DMS53 treated with DMSO at 0.1 percent for 48 hours (cell line): ENCODE data around the gene TCF23.

Source experiments
- DNase-seq: peaks from one replicate; lab custom pipeline; 2025; ENCODE audit not compliant: unreplicated experiment; lab: John Stamatoyannopoulos, UW

Gene TCF23

DNA sequence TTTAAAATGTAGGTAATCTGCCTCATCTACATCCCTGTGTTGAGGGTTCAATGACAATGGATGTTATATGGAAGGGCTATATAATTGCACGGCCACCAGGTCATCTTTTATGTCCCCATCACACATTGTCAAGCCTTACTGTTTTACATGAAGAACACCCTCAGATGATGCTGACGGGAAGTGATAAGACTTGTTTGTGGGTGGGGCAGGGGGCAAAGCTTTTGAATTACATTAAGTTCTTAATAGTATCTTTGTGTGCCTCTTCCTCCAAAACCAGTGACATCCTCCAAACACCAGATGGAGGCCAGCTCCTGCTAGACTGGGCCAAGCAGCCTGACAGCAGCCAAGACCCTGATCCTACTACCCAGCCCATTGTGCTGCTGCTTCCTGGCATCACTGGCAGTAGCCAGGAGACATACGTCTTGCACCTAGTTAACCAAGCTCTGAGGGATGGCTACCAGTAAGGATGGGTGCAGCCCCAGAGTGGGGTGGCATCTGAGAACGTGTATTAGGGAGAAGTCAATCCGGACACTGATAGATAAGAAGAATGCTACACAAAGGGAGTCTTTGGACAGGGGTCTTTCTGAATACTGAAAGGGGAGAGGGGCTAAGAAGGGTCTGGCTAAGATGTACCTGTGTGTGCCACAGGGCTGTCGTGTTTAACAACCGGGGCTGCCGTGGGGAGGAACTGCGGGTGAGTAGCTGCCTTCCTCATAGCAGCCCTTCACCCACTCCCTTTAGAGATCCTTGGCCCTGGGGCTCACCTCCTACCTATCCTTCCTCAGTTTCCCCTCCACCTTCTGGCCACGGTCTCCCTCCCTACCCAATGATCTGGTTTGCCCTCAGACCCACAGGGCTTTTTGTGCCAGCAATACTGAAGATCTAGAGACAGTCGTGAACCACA, 19.9 kb upstream of the TCF23 start:
- no peak for DNase-seq

DNA sequence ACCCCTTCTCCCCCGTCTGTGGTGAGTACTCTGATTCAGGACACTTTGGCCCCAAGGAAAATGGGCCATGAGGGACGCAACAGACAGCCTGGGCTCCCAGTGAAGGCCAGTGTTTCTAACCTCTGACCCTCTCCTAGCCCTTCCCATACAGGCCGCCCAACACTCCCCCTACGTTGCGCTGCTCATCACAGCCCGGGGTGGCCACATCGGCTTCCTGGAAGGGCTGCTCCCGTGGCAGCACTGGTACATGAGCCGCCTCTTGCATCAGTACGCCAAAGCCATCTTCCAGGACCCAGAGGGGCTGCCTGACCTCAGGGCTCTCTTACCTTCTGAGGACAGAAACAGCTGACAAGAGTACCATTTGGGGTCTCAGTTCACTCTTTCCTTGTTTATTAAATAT, 18.4 kb upstream of the TCF23 start:
- DNase-seq, result no peak

DNA sequence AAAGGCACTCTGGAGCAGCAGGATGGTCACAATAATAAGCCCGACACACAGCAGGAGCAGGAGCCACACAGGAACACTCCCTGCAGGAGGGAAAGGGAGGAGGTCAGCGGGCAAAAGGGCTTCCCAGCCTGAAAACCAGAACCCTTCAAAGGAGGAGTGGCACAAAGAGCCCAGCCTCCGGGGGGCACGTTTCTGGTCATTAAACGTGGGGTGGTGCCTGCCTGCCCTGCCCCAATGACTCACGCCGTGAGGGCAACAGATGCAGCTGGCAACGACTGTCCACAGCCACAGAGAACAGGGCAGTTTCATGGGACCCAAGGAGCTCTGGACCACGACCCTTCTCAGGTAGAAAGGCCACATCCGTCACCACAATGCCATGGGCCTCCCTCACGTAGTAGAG, 17.4 kb upstream of the TCF23 start:
- no peak for DNase-seq

DNA sequence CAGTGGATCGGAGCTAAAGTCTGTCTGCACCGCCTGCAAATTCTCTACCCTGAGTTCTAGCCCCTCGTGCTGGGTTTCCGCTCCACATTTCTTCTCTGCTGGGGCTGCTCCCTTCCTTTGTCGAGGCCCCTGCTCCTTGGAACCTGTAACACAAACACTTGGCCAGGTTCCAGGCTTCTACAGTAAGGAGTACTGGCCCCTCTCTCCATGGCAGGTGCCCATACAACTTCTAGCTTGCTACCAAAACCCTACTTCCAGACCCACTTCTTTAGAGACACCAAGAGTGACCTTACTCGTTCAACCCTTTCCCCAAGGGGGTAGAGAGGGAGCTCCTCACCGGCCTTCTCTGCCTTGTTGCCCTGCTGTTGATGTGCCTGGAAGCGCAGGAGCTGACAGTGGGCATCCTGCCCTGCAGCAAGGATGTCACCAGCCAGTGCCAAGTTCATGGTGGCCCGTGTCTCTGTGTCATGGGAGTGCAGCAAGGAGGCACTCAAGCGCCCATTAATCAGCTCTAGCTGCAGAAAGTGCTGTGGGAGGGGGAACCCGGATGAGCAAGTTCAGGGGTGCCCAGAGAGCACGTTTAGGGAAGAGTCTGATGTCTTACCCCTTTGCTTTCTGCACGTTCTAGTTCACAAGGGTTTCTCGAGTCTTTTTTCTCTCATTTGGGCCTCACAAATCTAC, 15.5 kb upstream of the TCF23 start:
- no peak for DNase-seq

DNA sequence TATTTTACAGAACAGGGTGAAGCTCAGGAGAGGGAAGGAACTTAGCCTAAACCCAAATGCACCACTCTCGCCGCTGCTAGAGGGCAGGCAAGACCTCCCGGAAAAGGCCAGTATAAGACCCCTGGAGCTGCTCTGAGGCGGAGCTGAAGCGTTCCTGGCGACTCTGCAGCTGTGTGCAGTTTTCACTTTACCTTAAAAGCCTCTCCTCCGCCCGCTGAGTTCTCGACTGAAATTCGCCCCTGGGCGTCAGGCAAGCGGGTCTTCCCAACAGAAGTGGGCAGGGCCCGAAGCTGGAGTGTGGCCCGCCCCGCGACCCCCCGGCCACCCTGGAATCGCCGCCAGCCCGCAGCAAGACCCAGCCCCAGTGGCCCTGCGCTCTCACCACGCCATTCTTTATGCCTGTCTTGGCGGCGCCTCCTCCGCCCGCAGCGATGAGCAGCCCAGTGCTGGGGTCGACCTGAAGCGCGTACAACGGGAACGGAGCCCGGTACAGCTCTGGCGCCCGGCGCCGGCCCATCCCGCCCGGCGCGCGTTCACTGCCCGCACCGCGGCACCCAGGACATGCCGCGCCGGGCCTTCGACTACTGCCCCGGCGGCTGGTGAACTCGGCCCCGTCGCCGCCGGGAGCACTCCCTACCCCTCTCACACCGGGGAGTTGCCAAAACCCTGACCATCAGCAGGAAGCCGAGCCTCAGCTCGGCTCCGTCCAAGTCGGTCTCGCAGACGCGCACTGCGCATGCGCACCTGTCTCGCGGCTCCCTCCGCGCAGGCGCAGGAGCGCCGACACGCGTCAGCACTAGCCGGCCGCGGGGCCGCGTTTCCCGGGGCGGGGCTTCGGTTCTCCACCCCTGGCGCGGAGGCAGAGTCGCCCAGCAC, 14.7 kb upstream of the TCF23 start, which contains the start of gene PREB:
Gene PREB, minus strand, starts transcription at position 732 of the 876 bp plus-strand sequence. Its CDS starts 215 bp downstream, at position 517.
- peak; percentile 78 for DNase-seq

DNA sequence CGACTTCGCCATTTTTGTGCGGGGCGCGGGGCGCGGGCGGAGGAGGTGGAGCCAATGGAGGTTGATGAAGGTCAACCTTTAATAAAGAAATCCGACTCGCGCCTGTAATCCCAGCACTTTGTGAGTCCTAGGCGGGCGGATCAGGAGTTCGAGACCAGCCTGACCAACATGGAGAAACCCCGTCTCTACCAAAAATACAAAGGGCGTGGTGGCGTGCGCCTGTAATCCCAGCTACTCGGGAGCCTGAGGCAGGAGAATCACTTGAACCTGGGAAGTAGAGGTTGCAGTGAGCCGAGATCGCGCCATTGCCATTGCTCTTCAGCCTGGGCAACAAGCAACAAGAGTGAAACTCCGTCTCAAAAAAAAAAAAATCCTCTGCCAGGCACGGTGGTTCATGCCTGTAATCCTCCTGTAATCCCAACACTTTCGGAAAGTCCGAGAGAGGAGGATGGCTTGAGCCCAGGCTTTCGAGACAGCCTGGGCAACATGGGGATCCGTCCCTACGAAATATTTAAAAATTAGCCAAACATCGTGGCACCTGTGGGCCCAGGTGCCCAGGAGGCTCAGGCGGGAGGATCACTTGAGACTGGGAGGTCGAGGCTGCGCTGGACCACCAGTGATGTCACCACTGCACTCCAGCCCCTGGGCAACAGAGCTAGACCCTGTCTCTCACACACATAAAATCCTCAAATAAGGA, 13.9 kb upstream of the TCF23 start:
- no peak for DNase-seq

DNA sequence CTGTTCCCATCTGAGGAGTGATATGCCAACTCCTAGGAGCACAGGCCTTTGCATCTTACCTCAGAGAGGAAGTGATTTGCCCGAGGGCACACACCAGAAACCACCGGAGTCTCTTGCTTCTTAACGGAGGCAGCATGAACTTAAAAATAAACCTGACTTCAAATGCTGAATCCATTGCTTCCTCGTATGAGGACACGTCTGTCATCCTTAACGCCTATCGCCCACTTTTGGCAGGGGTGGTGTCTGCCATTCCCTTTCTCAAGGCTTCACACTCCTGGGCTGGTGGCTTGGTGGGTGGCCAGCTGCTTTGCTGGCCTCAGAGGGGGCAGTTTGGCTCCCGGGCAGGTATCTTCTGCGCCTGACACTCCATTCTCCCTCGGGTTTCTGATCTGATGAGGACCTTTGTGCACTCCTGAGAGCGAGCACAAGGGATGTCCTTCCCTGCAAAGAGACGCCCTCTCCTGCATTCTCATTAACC, 13.3 kb upstream of the TCF23 start:
- no peak for DNase-seq

DNA sequence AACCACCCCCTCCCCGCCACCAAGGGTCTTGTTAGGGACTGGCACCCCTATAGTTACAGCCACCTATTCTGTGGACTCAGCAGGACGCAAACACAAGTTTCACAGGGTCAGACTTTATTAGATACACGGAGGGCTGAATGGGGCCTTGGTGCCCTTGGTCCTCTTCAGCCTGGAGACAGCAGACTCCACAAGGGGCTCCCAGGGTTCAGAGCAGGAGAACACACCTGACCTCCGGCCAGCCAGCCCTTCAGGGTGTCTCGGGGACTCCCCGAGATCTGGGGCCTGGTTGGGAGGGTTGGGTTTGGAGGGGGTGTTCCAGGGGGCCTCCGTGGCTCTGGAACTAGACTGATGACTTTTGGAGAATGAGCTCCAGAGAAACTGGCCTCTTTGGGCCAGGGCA, 12.1 kb upstream of the TCF23 start:
- no peak for DNase-seq

DNA sequence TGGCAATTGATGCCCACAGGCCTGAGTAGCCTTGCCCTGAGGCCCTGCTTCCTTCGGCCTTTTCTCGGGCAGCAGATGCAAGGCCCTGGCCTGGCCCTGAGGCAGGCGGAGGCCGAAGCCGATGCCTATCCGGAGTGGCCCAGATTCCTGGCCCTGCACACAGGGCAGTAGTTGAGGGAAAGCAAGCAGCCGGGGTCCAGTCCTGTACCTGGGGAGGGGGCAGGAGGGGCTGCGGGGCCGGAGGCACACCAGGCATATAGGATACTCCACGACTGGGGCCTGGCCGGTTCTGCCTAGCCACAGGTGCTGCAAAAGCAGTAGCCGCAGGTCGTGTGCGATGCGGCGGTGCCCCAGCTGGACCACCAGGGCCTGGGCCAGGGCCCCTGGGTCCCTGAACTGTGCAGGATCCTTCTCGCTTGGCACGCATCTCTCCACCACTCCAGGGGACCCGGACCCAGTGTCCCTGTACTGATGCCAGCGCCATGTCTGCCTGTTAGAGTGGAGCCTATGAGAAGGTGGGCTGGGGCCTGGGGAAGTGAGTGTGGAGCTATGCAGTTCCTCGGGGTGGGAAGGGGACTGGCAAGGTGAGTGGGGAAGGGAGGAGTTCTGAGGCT, 11.4 kb upstream of the TCF23 start:
- no peak for DNase-seq

DNA sequence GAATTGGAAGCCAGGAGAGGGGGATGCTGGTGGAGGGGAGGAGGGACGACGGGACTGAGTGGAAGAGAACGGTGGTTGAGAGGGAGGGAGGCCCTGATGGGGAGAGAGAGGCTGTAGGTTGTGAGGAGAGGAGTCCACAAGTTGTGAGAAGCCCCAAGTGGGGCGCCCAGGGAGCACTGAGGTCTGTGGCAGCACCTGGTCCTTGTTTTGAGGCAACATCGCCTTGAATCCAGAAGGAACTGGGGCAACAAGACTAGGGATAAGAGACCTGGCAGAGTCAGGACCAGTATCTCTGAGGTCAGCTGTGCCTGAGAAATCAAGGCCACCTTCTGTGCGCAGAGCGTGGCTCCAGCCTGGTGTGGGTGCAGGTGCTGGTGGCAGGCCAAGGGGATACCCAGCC, 10.7 kb upstream of the TCF23 start:
- no peak for DNase-seq

DNA sequence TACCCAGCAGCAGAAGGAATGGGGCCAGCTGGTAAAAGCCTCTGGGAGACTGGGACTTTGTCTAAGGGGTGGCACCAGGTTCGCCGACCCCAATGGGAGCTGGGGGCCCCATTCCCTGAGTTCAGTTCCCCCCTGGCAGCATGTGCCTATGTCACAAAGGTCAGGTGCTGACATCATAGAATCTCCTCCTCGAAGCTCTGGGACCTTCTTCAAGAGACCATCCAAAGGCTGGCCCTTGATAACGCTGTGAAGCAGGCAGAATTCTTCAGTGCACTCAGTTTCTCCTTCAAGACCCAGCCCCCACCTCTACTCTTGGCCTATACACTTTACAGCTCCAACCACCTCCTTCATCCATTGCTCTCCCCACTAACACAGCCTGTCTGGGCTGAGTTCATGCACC, 9.5 kb upstream of the TCF23 start, which contains the start of gene PRR30:
Gene PRR30, minus strand, starts transcription at position 101 of the 400 bp plus-strand sequence. CDS start 1,081 bp downstream, outside the sequence.
- no peak for DNase-seq

DNA sequence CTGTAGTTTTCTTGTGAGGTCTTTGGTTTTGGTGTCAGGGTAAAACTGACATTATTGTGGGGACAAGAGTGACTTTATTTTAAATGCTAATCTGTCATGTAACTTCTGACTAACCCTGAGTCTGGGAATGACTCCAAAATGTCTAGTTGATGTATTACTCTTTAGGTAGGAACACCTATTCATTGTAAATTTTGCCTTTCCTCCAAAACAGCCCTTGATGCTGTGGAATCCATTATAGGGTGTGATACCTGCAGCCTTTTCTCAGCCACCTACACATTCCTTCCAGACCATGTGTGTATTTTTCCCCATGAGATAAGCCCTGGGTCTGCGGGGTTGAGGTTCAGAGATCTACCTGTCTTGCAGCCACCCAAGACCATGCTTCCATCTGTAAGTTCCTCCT, 5.5 kb upstream of the TCF23 start:
- DNase-seq, result no peak

DNA sequence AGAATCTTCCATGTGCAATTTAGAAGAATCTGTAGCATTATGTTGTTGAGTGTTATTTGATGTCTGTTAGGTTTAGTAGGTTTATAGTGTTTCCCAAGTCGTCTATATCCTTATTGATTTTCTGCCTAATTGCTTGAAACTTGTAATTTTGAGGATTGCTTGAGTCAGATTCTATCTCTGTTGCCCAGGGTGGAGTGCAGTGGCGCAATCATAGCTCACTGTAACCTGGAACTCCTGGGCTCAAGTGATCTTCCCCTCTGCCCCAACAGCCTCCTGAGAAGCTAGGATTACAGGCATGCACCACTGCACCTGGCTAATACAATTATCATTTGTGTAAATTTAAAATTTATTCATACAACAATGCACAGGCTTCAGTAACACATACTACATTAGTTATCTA, 3.1 kb upstream of the TCF23 start:
- DNase-seq, result no peak

DNA sequence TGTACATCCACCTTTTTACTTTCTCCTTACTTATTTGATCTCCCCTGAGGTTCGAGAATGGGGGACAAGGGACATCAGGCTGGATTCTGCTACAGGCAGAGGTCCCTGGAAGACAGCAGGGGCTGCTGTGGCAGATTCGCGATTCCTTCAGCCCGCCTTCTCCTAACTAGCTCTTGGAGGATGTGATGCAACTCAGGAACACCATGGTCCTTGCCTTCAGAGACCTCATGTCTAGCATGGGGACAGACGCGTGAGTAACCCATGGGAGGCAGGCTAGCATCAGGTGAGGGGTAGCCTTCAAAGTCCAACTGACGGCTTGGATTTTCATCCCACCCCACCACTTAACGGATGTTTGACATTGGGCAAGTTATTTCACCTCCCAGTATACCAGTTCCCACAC, 869 bp upstream of the TCF23 start:
- no peak for DNase-seq

DNA sequence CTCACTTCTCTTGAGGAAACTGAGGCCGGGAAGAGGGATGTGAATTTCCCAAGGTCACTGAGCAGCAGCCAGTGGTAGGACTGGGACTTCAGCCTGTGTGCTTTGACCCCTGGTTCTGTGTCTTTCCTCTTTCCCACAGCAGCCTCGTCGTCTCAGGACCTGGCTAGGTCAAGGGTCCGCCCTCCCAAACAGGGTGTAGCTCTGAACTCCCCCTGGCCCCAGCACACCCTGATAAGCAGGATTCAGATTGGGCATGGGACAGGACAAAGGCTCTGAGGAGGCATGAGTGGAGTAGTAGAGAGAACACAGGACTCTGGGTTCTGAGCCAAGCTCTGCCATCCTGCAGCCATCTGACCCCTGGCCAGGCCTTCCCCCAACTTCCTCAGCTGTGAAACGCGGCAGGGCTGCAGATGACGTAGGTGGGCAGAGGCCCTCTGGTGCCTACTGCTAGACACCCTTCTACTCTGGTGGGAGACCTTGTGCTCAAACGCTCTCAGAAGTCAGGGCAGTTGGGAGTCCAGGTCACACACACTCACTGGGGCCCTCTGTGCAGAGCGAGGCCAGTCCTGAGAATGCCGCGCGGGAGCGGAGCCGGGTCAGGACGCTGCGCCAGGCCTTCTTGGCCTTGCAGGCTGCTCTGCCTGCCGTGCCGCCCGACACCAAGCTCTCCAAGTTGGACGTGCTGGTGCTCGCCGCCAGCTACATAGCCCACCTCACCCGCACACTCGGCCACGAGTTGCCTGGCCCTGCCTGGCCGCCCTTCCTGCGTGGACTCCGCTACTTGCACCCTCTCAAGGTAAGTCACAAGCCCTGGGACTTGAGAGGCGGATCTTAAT, 984 bp downstream of the TCF23 start:
- DNase-seq, result no peak

DNA sequence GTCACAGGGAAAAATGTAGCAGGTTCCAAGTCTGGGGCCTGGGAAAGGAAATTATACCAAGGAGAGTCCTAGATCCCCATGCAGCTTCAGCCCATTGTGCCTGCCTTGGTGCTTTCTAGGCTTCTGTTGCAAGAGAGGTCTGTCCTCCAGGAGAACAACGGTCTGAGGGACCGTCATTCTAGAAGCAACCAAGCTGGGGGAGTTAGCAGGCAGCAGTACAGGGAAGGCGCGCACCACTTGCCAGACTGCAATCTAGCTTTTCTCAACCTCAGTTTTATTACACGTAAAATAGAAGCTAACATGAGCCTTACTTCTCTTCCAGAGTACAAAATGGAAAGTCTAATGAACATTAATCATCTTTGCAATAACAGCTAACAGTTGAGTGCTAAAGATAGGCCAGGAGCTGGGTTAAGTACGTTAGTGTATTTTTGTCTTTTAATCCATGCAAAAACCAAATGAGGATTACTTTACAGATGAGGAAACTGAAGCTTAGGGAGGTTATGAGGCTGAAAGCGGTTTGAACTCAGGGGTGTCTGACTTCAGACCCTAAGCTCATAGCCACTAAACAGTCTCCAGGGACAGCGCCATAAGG, 1.9 kb downstream of the TCF23 start:
- no peak for DNase-seq

DNA sequence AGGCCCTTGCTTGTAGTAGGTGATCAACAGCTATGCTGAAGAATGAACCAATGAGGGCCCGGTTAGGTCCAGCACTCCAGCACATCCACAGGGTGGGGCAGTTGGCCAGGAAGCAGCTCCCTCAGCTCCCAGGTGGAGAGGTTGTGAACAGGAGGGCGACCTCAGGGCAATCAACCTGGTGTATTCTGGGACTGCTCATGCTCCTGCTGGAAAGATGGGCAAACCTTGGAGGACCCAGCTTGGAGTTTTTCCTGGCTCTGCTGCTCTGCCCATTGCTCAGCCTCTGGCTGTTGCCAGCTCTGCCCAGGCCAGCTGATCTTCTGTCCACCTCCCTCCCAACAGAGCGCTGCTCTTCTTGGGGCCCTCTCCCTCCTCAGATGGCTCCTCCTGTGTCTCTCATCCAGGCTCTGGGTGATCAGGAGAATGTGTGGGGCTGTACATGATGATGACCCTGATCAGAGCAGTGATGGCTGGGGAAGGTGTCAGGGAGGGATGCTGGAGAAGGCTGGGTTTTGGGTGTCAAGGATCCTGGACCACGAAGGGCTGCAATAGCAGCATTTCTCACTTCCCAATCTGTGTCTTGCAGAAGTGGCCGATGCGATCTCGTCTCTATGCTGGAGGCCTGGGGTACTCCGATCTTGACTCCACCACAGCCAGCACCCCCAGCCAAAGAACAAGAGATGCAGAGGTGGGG, 3.4 kb downstream of the TCF23 start:
- DNase-seq, result peak; percentile 26

DNA sequence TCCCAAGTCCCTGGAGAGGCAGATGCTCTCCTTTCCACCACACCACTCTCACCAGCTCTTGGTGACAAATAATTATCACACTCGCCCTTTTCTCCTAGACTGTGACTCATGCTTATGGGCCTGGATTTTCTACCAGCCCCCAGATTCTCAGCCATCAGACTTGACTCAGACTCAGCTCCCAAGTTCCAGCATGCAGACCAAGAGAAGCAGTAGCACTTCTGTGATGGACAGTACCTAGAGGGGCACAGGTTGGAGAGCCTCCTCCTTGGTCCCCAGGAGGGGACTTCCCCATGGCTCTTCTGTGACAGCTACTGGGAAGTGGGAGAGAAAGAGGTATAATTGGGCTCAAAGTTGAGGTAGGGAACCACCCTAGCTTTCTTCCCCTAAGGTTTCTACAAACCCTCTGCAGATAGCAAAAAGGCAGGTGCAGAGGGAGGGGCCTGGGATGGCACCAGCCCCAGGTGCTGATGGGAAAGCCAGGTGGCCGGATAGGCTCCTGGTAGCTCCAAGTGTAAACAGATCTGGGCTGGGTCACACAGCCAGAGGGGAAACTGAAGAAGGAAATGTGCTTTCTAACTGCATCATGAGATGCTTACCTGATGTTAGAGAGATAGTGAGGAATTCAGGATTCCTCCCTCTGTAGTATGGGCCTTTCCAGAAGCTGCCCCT, 4.1 kb downstream of the TCF23 start:
- DNase-seq, result peak; percentile 79
